Spleen (tissue), 7 donors: ENCODE results near the gene HK2.

Source experiments
- POLR2A ChIP-seq, 3 donors: fragments of 450-650 bp; IDR thresholded peaks; one replicate each; pipeline ENCODE4 v1.5.1; 2017; ENCODE audit warnings: antibody characterized with exemption in 3 of 3, mild to moderate bottlenecking in 1 of 3
- TF ChIP-seq, protein P1 (sequence below), 11 experiments: fragments of 200-600 bp in 7 of 11; fragments of 450-650 bp in 4 of 11; sonication (generic) in 4 of 11; IDR thresholded peaks in 8 of 11; conservative IDR thresholded peaks in 3 of 11; 1 replicate in 7 of 11; 2 replicates in 4 of 11; pipeline versions ENCODE4 v1.4.0 to v1.8.0; 2016 to 2021; ENCODE audit warnings: antibody characterized with exemption in 11 of 11, inconsistent platforms in 4 of 11, mild to moderate bottlenecking in 1 of 11
- donor health status: DM: no; HTN: no; CAD: no; lungs with moderate emphysema.
- donor health status: DM: no; HTN: no; CAD: no.
- donor health status: DM: no; HTN: no; CAD: no.

DNA sequence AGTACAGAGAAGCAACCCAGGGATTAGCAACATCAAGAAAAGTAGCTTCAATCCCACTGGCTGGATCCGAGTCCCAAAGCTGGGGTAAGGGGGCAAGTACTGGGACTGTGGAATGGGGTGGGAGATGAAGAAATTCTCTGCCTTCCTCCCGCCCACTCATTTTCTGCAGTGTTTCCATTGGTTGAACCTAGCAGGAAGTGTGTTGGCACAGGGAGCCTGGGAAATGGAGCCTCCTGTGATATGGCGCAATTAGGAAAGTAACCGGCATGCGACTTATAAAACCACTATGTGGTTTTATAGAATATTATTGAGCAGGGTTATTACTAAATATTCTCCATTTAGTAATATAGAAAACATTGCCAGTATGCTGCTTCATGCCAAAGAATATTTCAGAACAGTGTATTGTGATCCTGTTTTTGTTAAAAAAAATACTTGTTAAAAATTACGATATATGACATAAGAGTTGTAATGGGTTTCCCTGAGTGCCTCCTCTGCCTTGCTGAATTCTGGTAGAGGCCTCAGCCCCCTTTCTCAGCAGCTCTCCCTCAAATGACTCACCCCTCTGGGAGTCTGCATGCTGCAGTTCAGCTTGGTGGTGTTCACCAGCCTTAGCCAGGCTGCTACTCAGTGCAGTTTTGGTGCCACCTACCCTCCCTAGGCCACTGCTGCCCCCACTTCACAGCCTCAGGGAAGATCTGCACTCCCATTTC is 60.5 kb downstream of the HK2 start:
- TF ChIP-seq, protein P1, sequence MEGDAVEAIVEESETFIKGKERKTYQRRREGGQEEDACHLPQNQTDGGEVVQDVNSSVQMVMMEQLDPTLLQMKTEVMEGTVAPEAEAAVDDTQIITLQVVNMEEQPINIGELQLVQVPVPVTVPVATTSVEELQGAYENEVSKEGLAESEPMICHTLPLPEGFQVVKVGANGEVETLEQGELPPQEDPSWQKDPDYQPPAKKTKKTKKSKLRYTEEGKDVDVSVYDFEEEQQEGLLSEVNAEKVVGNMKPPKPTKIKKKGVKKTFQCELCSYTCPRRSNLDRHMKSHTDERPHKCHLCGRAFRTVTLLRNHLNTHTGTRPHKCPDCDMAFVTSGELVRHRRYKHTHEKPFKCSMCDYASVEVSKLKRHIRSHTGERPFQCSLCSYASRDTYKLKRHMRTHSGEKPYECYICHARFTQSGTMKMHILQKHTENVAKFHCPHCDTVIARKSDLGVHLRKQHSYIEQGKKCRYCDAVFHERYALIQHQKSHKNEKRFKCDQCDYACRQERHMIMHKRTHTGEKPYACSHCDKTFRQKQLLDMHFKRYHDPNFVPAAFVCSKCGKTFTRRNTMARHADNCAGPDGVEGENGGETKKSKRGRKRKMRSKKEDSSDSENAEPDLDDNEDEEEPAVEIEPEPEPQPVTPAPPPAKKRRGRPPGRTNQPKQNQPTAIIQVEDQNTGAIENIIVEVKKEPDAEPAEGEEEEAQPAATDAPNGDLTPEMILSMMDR (IDR thresholded peaks at IDR 0.05 in 8 of 11, conservative IDR thresholded peaks at IDR 0.05 in 3 of 11): no peak
- no peak for TF ChIP-seq POLR2A (IDR thresholded peaks at IDR 0.05)
